ENCODE measurements around the gene DUSP22. TPM values are rescaled to one million over a fixed set of nuclear protein-coding genes. Genes with fewer than 3 reads are reported as not detected.

DUSP22 gene
- total RNA-seq, 1 donor from 2014 or later = 40.0 TPM

- no peak overlapping the region for H3K4me3 Mint-ChIP-seq
- Histone ChIP-seq H3K9ac (no peak overlapping the region), H3K36me3 (no peaks in the 10 kb centered on the region), H3F3A (ENCODE audit: low read depth) (no peaks in the 10 kb centered on the region), H3K4me2 (no peak overlapping the region), H3K27ac (no peak overlapping the region), H3K4me1 (no peaks in the 10 kb centered on the region), H3K27me3 (no peaks in the 10 kb centered on the region), H4K20me1 (ENCODE audit: low read depth) (no peaks in the 10 kb centered on the region), H3K4me3 (no peak overlapping the region), H3K9me3 (ENCODE audit: low read depth) (peaks cover 4% of the 10 kb centered on the region), H2AFZ (replicated peaks) (no peak overlapping the region), H3K79me2 (ENCODE audit: low read depth) (no peaks in the 10 kb centered on the region)
- TF ChIP-seq EZH2phosphoT487 (IDR thresholded peaks at IDR 0.05) (no peak), CTCF (IDR thresholded peaks at IDR 0.05) (no peak), EZH2 (IDR thresholded peaks at IDR 0.05) (no peak)
- H3K36me3 Mint-ChIP-seq = peaks cover 4% of the 10 kb centered on the region
- H3K9me3 Mint-ChIP-seq = peaks cover 48% of the 10 kb centered on the region
- H3K4me1 Mint-ChIP-seq = peaks cover 5% of the 10 kb centered on the region
- DNase-seq (ENCODE audit: low spot score) = no peak
- peaks cover 13% of the 10 kb centered on the region for H3K27me3 Mint-ChIP-seq (ENCODE audit: insufficient read depth, low read depth)
- H3K27ac Mint-ChIP-seq = no peak overlapping the region
Measured at GRCh38 chr6:340991-341827, 48.9 kb downstream of the DUSP22 start.

- Histone ChIP-seq H3K9ac (no peak overlapping the region), H3K36me3 (no peaks in the 10 kb centered on the region), H3K9me3 (ENCODE audit: low read depth) (peaks cover 4% of the 10 kb centered on the region), H3K27ac (no peak overlapping the region), H4K20me1 (ENCODE audit: low read depth) (no peaks in the 10 kb centered on the region), H3K4me2 (no peak overlapping the region), H3K27me3 (no peaks in the 10 kb centered on the region), H3F3A (ENCODE audit: low read depth) (no peaks in the 10 kb centered on the region), H2AFZ (replicated peaks) (no peak overlapping the region), H3K79me2 (ENCODE audit: low read depth) (no peaks in the 10 kb centered on the region), H3K4me3 (no peak overlapping the region), H3K4me1 (no peaks in the 10 kb centered on the region)
- Mint-ChIP-seq H3K27me3 (ENCODE audit: insufficient read depth, low read depth) (peaks cover 13% of the 10 kb centered on the region), H3K27ac (no peak overlapping the region), H3K9me3 (peaks cover 54% of the 10 kb centered on the region), H3K4me3 (no peak overlapping the region), H3K4me1 (peaks cover 5% of the 10 kb centered on the region), H3K36me3 (peaks cover 4% of the 10 kb centered on the region)
- DNase-seq (ENCODE audit: low spot score) = no peak
- no peak for TF ChIP-seq EZH2phosphoT487 (IDR thresholded peaks at IDR 0.05)
- TF ChIP-seq EZH2 (IDR thresholded peaks at IDR 0.05) = no peak
- no peak for TF ChIP-seq CTCF (IDR thresholded peaks at IDR 0.05)
Measured at GRCh38 chr6:341914-342831, 49.9 kb downstream of the DUSP22 start.

GRCh38 chr6:342832-343179 is 50.5 kb downstream of the DUSP22 start:
- no peaks in the 10 kb centered on the region for H3K79me2 ChIP-seq (ENCODE audit: low read depth)
- H3K9me3 Mint-ChIP-seq = peaks cover 56% of the 10 kb centered on the region
- peaks cover 13% of the 10 kb centered on the region for H3K27me3 Mint-ChIP-seq (ENCODE audit: insufficient read depth, low read depth)
- no peak overlapping the region for H3K27ac ChIP-seq
- H3K27ac Mint-ChIP-seq = no peak overlapping the region
- no peak overlapping the region for H3K4me2 ChIP-seq
- H3K9ac ChIP-seq = no peak overlapping the region
- no peaks in the 10 kb centered on the region for H3F3A ChIP-seq (ENCODE audit: low read depth)
- H3K36me3 Mint-ChIP-seq = peaks cover 7% of the 10 kb centered on the region
- peaks cover 4% of the 10 kb centered on the region for H3K4me1 Mint-ChIP-seq
- no peaks in the 10 kb centered on the region for H3K27me3 ChIP-seq
- H3K4me3 Mint-ChIP-seq = no peak overlapping the region
- no peak for DNase-seq (ENCODE audit: low spot score)
- no peak overlapping the region for H3K4me3 ChIP-seq
- H4K20me1 ChIP-seq (ENCODE audit: low read depth) = no peaks in the 10 kb centered on the region
- TF ChIP-seq CTCF (IDR thresholded peaks at IDR 0.05) = no peak
- no peak for TF ChIP-seq EZH2phosphoT487 (IDR thresholded peaks at IDR 0.05)
- no peak for TF ChIP-seq EZH2 (IDR thresholded peaks at IDR 0.05)
- peaks cover 4% of the 10 kb centered on the region for H3K9me3 ChIP-seq (ENCODE audit: low read depth)
- H3K36me3 ChIP-seq = no peaks in the 10 kb centered on the region
- H2AFZ ChIP-seq (replicated peaks) = no peak overlapping the region
- no peaks in the 10 kb centered on the region for H3K4me1 ChIP-seq
